HG02588 (cell line): ENCODE data around the gene CADPS.

Experiments
- ATAC-seq: cut with Tn5 transposase; IDR thresholded peaks from one replicate; pipeline ENCODE4 v1.9.1; 2021; ENCODE audit warnings: mild to moderate bottlenecking, moderate library complexity; ENCODE audit not compliant: unreplicated experiment

Gene CADPS

GRCh38 chr3:62757045-62757444 lies 118.2 kb downstream of the CADPS start:
- ATAC-seq: no peak

- no peak for ATAC-seq
Measured at GRCh38 chr3:62755285-62755684, 119.9 kb downstream of the CADPS start.

- no peak for ATAC-seq
Measured at GRCh38 chr3:62749657-62750056, 125.6 kb downstream of the CADPS start.

GRCh38 chr3:62749130-62749529 lies 126.1 kb downstream of the CADPS start:
- ATAC-seq: no peak

- no peak for ATAC-seq
Measured at GRCh38 chr3:62737449-62737848, 137.8 kb downstream of the CADPS start.

- ATAC-seq: no peak
Measured at GRCh38 chr3:62735510-62735909, 139.7 kb downstream of the CADPS start.

GRCh38 chr3:62732183-62732904 lies 142.9 kb downstream of the CADPS start:
- no peak for ATAC-seq

- no peak for ATAC-seq
Measured at GRCh38 chr3:62727981-62728380, 147.2 kb downstream of the CADPS start.

GRCh38 chr3:62727536-62727935 lies 147.7 kb downstream of the CADPS start:
- ATAC-seq: no peak

GRCh38 chr3:62724503-62724902 lies 150.7 kb downstream of the CADPS start:
- no peak for ATAC-seq

GRCh38 chr3:62723914-62724217 lies 151.3 kb downstream of the CADPS start:
- ATAC-seq: peak; percentile 39

- peak; percentile 58 for ATAC-seq
Measured at GRCh38 chr3:62723166-62723913, 151.9 kb downstream of the CADPS start.

GRCh38 chr3:62722344-62722743 lies 152.9 kb downstream of the CADPS start:
- ATAC-seq: no peak

GRCh38 chr3:62718515-62719320 lies 156.5 kb downstream of the CADPS start:
- ATAC-seq: no peak

- no peak for ATAC-seq
Measured at GRCh38 chr3:62718011-62718410, 157.2 kb downstream of the CADPS start.

- no peak for ATAC-seq
Measured at GRCh38 chr3:62712746-62713145, 162.5 kb downstream of the CADPS start.

GRCh38 chr3:62710751-62711150 lies 164.5 kb downstream of the CADPS start:
- no peak for ATAC-seq

GRCh38 chr3:62708638-62709373 lies 166.4 kb downstream of the CADPS start:
- ATAC-seq: no peak

GRCh38 chr3:62705721-62706120 lies 169.5 kb downstream of the CADPS start:
- no peak for ATAC-seq

GRCh38 chr3:62703451-62704167 lies 171.6 kb downstream of the CADPS start:
- no peak for ATAC-seq
